Activated CD4-positive, CD25-positive, alpha-beta regulatory T cell treated with anti-CD3 and anti-CD28 coated beads, Interleukin-2, amount 50 U/mL, for 16 hours (primary cell): ENCODE measurements around the gene PPARA.
A peak's percentile ranks its signal among the peaks of the same experiment; 100 is the strongest.

Source experiments
- DNase-seq: peaks from one replicate; pipeline ENCODE4 v3.0.0-alpha.2; 2020; ENCODE audit warnings: low read depth, low spot score

Gene PPARA

GRCh38 chr22:46113910-46114517 is 36.3 kb upstream of the PPARA start:
- no peak for DNase-seq

DNA sequence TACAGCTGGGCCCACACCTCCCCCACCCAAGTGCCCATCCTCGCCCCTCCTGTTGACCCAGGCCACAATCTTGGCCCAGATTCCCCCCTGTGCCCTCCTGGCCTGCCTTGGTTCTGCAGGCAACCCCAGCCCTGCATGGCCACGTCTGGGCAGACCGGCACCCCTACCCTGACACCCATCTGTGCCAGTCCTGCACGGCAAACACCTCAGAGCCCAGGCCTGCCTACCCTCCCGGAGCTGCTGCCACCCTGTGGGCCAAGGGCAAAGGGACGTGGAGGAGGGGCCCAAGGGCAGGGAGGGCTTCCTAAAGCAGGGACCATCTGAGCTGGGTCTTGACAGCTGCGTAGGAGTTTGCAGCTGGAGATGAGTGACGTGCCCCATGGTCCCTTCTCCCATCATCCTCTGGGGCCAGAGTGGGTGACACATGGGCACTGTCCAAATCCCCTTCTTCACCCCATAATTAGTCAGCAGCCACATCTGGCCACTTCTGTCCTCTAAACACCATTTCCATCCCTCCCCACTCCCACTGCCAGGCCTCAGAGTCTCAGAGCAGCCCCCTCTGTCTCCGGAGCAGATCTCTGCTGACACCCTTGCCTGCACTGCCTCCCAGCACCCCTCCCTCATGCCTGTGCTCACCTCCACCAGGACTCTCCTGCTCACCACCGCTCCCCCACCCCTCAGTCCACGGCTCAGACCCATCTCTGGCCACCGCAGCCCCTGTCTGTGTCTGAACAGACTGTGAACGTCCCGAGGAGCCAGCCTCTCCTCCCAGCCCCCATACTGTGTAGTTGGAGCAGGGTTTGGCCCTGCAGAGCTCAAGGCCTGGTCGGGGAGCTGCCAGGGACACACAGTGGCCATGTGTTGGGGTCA is 35.6 kb upstream of the PPARA start:
- DNase-seq: no peak

DNA sequence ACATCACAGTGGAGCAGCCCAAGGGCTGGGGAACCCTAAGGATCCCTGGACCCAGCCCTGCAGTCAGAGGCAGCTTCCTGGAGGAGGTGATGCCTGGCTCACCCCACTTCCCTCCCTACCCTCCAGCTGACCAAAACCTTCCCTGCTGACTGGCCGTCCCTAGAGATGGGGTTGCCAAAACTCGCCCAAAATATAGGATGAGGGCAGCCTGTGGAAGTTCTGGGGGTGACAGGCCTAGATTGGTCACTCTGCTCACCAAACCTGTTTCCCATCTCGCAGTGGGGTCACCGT is 35.0 kb upstream of the PPARA start:
- no peak for DNase-seq

- DNase-seq: no peak
Measured at GRCh38 chr22:46115755-46116490, 34.4 kb upstream of the PPARA start.

- peak; percentile 68 for DNase-seq
Measured at GRCh38 chr22:46116491-46116958, 33.8 kb upstream of the PPARA start.

GRCh38 chr22:46117206-46118199 is 32.8 kb upstream of the PPARA start:
- no peak for DNase-seq

GRCh38 chr22:46119093-46119728 is 31.1 kb upstream of the PPARA start:
- DNase-seq: no peak

DNA sequence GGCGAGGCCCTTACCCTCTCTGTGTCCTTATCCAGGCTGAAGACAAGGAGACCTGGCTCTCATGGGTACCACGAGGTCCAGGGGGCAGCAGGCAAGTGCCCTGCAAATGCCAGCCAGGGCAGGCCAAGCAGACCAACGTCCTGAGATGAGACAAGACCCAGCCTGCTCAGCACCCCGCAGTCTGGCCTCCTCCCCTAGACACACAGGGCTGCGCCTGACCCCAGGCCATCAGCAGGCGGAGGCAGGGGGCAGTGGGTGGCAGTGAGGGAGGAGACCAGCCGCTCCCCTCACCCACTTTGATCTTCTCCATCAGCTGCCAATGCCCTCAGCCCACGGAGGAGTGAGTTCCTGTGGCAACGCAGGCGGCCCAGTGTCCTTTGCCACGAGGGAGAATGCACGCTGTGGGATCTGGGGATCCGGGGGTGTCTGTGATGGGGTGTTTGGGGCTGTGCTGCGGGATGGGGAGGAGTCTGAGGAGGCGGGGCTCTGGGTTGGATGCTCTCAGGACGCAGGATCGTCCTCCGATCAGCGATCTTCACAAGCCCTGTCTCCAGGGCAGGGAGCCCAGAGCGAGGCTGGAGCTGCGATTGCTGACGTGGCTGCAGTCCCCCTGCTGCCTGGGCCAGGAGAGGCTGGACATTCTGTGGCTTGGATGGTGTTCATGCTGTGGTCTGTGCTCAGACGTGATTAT is 30.5 kb upstream of the PPARA start:
- DNase-seq: no peak

DNA sequence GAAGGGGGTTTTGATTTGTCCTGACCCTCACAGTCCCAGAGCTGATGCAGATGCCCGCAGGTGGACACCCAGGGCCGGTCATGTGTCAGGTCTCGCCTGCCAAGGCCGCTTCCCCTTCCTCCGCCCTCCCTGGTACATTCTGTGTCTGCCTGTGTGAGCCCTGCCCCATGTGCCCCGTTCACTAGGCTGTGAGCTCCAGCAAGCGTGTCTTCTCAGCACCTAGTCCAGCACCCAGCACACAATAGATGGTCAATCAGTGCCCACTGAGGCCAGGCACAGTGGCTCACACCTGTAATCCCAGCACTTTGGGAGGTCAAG is 29.9 kb upstream of the PPARA start:
- no peak for DNase-seq

- DNase-seq: no peak
Measured at GRCh38 chr22:46121079-46121478, 29.2 kb upstream of the PPARA start.

DNA sequence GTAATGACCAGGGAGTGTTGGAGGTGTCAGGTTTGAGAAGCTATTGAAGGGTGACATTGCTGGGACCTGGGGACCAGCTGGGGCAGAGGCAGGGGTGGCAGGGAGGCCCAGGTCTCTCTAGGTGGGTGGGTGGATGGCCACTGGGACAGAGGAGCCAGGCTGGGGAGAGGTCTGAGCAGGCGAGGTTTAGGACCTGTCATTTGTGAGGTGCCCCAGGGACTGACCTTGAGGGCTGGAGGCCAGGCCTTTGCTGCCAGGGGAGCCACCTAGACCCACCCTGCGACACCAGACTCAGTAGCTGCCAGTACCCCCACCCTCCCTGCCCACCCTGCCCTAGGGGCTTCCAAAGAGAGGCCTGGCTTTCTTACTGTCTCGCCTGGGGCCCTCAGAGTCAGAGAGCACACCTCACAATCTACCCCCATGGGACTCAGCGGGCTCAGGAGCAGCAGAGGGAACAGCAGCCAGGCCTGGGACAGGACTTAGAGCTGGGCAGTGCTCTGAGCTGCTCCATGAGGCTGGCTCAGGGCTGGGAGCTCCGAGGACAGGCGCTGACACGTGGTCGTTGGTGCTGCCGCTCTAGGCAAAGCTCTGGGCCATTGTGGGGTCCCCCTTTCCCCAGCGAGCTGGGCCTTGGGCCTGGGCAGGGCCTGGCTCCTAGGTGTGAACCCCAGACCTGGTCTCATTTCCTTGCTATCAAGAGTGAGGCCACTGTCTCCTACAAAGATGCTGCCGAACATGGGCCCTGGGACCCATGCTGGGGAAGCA is 28.6 kb upstream of the PPARA start:
- DNase-seq: no peak

DNA sequence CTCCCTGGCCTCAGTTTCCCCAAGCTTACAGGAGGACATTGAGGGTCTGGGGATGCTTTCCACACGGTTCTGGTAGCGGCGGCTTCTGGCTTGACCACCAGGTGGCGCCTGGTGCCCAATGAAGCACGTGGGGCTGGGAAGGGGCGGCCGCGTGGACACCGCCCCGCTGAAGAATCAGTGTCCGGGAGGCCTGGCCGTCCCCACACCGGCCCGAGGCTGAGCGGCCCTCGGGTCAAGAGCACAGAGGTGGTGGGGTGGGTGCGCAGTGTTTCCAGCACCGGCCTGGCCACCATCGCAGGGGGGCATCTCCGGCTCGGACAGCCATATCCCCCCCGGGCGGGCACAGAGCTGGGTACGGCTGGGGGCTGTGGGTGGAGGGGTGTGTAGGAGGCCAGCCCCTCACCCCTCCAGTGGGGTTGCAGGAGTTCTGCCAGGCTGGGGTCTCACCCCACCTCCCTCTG is 27.8 kb upstream of the PPARA start:
- peak; percentile 40 for DNase-seq

DNA sequence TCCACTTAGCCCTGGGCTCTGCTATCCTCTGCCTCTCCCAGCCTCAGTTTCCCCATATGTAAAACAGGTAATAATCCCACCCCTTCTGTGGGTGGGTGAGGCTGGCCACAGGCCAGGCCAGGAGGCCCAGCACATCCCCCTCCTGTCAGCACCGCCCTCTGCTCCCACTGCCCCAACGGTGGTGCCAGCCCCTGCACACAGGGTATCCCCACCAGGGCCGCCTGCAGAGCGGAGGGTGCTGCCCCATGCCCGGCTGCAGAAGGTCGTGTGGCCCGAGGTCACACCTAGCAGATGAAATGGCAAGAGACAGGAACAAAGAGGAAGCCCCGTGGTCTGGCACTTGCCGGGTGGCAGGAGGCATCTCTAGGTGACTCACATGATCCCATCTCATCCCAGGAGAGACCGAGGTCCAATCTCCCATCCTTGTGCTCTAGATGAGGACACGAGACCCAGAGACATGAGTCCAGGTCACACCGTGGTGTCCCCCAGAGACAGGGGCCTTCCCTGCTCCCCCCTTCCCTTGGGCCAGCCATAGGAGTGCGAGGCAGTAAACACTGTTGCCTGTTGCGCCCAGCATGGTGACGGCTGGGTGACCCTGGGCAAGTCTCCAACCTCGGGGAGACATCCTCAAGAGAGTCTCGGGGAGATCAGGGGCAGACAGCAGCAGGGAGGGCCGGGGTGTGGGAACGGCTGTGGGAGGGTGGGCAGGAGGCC is 27.2 kb upstream of the PPARA start:
- no peak for DNase-seq

- no peak for DNase-seq
Measured at GRCh38 chr22:46123694-46124382, 26.5 kb upstream of the PPARA start.

DNA sequence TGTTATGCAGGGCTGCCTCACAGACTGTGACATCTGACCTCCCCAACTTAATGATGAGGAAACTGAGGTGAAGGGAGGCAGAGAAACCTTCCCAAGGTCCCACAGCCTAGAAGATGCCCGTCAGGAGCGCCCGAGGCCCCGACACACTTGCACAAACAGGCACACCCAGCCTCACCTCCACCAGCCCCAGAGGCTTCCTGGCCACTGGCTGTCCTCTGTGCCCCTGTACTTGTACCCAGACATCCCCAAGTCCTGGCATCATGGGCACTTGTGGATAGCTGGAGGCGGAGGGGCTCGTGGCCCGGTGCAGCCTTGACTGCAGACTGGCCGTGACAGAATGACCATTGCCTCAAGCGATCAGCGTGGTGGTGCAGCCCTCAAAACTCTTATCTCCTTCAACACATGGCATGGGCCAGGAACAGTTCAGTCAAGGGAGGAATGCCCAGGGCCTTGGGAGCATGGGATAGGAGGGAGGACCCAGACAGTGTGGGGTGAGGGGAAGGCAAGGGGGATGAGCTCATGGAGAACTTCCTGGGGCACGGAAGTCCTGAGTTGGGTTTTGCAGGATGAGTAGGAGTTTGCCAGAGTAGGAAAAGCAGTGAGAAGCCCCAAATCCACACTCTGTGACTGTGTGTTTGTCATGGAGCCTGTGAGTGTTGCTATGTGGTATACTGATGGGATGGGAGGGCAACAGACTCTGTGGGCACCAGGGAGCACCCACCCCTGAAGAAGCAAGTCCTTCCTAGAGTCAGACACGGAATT is 25.8 kb upstream of the PPARA start:
- no peak for DNase-seq

DNA sequence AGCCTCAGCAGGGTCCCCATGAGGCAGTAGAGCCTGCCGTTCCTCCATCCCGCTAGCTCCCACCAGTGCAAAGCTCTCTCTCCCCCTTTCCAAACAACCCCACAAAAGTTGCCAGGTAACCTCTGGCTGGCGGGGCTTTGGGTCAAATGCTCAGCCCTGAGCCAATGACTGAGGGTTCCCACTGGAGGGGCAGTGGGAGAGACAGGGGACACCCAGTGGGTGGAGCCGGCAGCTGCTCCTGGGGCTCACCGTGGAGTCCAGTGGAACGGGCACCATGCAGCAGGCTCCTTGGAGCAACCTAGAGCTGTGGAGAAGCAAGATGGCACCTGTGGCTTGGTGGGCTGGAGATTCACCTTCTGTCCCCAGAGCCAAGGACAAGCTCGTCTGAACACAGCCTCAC is 25.0 kb upstream of the PPARA start:
- no peak for DNase-seq
